Stimulated activated CD4-positive, alpha-beta T cell treated with anti-CD3 and anti-CD28 coated beads, Interleukin-1b, Interleukin-23, amount 100 ng/mL, for 4 hours (primary cell): ENCODE data around the gene SLC16A10.
"Not testable (repeated sequence)": the region's sequence is repeated elsewhere in the genome, so short reads cannot be mapped to it uniquely, and the experiment has no call there.

ENCODE experiments used
- DNase-seq, 2 donors: peaks; one replicate each; pipeline ENCODE4 v3.0.0-alpha.2; 2020; ENCODE audit warnings: low read depth in 2 of 2

SLC16A10 gene

DNA sequence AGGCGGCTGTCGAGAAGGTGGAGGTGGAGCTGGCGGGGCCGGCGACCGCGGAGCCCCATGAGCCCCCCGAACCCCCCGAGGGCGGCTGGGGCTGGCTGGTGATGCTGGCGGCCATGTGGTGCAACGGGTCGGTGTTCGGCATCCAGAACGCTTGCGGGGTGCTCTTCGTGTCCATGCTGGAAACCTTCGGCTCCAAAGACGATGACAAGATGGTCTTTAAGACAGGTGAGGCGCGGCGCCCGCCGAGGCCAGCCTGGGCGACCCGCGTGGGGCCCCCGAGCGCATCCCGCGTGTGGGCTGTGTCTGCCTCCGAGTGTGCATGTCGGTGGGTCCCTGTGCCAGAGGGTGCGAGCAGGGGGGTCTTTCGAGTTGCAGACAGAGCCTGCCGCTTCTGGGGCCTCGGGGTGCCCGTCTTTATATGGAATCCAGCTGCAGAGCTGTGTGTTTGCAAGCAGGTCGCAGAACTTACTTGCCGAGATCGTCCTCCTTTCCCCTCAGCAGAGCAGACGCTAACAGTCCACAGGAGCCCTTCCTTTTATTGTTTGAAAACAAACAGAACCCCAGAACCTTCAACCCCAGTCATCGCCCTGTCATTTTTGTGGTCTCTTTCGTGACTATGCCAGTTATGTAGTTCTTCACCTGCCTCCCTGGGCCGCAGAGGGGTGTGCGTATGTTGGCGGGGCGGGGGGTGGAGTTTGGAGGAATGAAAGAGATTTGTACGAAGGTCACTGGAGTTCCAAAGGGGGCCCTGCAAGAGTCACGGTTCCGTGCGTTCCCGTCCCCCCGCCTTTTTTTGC, 766 bp downstream of the SLC16A10 start:
- peak; percentile 42 for DNase-seq

DNA sequence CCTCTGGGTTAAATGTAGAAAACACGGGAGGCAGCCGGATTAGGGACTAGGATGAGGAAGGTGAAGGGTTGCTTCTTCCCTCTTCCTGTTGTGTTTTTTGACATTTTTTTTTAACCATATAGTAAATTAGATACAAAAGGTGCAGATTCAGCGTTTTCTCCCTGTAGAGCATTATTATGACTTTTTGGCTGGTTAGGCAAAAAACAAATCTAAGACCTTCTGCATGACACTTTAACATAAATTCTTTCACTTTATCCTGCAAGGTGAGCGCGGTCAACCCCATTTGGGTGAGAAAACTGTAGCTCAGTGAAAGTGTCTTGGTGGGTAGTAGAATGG, 1.3 kb downstream of the SLC16A10 start:
- no peak for DNase-seq

DNA sequence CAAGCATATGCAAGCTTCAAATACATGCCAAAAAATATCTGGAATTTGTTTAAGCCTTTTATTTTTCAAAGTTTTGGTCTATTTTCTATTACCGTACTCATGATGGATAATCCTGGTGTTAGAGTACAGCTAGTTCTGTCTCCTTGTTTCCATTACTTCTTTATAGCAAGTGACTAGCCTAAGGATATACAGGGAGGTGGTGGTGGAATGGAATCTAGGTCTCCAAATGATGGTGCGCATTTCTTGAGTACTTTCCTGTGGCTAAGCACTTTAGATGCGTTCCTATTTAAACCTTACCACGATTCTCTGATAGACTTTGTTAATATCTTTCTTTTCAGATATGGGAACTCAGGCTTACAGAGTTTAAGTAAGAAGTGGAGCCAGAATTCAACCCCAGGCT, 3.5 kb downstream of the SLC16A10 start:
- DNase-seq, result no peak

DNA sequence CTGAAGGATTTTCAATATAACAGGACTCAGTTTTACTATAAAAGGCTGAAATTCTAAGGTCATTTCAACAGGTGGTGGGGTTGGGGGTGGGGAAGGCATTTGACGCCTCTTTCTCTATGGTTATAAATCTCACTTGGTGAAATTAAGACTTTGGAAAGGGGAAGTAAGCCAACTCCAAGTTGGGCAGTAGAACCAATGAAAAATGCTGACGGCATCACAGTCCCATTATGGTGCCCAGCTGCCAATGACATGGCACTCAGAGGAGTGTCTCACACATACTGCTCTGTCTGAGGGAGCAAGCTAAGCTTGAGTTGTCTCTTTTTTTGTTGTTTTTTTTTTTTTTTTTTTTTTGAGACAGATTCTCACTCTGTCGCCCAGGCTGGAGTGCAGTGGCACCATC, 4.7 kb downstream of the SLC16A10 start:
- DNase-seq, result no peak

DNA sequence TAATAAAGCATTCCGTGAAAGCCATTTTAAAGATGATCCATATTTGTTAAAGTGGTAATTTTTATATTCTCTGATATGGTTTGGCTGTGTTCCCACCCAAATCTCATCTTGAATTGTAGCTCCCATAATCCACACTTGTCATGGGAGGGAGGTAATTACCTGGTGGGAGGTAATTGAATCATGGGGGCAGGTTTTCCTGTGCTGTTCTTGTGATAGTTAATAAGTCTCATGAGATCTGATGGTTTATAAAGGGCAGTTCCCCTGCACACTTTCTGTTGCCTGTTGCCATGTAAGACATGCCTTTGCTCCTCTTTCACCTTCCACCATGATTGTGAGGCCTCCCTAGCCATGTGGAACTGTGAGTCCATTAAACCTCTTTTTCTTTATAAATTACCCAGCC, 8.2 kb downstream of the SLC16A10 start:
- DNase-seq, result not testable (repeated sequence)

DNA sequence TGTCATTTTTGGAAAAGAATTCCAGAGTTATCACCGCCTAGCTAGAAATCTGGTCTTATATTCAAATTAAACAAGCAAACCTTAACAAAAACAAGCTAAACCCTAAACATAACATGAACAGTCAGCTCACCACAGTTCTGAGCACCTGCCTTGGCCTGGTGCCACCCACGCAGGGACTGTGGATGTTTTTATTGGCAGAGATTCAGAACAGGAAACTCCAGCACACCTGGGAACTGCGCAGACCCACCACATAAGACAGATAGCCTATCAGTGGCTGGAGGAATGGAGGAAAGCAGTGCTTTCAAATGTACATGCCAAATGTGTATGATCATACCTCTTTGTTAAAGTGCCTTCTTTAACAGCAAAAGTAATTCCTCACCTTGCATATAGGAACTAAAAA, 8.9 kb downstream of the SLC16A10 start:
- DNase-seq, result peak in 1 of 2 donors; percentile 27

DNA sequence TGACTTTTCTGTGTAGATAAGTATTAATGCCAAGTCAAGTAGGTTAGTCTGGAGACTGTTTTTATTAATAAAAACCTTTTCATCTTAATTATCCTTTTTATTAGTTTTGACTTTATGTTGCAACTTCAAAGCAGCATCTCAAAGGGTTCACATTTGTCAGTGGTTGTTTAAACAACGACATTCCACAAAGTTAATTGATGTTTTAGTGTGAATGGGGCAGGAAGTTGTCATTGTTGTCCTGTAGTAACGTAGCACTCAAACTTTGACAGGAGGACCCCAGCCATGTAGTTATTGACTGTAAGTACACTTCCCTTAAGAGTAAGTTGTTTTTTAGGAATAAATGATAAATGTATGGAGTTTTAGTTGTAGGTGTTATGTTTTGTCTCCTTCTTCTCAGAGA, 11.3 kb downstream of the SLC16A10 start:
- no peak for DNase-seq

DNA sequence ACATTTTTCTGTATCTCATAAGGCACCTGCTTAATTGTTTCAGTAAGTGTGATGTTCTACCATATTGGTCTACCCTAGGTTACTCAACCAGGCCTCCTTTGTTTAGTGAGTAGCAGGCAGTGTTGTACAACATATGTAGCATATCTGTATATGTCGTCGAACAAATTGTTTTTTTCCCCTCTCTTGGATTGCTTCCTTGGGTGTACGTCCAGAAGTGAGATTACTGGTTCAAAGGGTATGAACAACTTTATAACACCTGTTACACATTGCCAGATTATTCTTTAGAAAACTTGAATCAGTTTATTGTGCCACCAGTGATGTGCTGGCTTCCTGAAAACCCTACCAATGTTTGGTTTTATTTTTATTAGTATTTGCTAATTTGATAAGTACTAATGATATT, 14.7 kb downstream of the SLC16A10 start:
- DNase-seq, result no peak

DNA sequence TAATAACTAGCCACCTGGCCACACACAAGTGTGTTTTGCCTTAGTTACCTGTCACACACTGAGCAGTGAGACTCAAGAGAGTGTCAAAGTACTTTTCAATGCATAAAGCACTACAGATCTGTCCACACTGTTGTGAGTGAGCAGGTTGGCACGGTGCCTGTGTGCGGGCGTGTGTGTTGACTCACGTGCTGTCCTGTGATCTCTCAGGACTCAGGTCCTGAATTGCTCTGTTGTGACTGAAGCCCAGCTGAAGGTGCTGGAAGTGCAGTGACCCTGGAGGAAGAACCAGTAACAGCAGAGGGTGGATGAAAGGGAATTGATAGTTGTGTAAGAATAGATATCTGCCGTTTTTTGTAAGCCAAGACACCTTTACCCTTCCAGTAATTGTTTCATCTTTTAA, 18.3 kb downstream of the SLC16A10 start:
- DNase-seq, result peak; percentile 5 to 11

DNA sequence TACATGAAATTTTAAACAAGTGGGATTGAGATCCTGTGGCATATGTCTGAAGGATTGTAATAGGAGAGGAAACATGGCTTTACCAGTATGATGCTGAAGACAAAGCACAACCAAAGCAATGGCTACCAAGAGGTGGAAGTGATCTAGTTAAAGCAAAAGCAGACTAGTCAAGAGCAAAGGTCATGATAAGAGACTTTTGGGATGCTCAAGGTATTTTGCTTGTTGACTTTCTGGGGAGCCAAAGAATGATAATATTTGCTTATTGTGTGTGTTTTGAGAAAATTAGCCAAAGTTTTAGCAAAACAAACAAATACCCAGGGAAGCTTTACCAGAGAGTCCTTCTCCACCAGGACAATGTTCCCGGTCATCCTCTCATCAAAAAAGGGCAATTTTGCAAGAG, 20.3 kb downstream of the SLC16A10 start:
- no peak for DNase-seq

DNA sequence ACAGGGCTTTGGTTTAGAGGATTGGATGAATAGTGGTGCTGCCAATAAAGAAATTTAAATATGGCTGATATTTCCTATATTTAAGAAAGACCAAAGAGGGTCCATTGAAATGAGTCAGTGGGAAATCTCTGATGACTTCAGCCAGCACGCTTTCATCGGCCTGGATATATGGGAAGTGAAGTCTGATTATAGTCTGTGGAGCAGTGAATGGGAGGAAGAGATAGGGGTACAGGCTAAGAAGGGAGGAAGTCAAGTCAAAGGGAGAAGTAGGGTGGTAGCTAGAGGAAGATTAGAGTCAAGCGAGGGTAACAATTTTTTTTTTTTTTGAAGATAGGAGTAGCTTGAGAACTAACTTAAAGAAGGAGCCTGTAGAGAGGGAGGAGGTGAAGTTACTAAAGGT, 22.7 kb downstream of the SLC16A10 start:
- DNase-seq, result no peak

DNA sequence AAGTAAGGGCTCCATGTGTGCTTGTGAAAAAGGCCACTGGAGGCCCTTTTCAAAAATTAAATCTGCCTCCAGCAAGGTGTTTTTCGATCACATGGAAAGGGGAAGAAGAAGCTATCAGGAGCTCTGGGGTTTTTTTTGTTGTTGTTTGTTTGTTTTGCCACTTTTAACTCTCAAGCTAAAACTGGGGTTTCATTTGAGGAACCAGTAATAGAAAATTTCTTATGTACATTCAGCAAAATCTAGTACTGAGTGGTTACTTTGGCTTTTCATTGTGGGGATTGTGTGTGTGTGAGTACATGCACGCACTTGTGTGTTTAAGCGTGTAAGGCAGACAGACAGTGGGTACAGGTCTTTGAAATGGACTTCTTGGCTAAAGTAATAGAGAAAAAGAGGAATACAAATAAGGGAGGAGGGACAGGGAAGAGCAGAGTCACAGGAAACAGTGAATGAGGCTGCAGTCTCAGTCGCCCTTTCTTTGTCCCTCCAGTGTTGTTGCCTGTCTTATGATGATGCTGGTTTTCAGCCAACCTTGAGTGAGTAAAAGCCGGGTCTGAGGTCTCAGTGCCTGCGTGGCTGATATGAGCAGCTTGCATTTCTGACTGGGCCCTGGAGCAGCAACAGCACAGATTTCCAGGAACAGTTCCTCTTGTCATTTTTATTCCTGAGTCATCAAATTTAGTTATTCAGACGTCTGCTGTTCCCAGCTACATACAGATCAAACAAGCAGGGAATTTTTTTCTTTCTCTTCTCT, 26.2 kb downstream of the SLC16A10 start:
- peak; percentile 7 to 18 for DNase-seq

DNA sequence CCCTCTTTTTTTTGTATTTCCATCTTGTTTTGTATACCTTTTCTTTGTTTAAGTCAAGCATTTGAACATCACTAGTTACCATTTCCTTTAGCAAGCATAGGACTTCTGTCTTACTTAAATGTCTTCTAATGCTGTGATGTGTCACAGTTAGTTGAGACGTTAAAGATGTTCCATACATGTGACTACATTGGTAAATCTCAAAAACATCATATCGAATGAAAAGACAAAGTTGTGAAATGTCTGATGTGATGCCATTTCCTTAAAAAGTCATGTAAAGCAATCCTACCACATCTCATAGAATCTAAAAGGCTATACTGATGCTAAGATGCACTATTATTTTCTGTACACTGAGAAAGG, 26.8 kb downstream of the SLC16A10 start:
- DNase-seq, result no peak

DNA sequence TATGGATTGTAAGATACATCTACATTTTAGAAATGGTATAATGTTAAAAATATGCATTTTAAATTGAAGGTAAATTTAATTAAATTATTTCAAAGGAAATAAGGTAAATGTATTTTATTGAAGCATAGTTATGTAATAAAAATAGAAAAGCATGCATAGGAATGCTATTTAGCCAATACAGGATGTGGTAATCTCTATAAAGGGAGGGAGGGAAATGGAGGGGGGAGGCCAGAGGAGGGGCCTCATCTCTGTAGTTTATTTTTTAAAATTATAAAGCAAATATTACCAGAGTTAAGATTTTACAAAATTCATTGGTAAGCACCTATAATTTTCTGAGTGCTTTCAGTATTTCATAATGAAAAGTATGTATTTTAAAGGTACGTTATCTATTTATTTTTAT, 27.2 kb downstream of the SLC16A10 start:
- no peak for DNase-seq

DNA sequence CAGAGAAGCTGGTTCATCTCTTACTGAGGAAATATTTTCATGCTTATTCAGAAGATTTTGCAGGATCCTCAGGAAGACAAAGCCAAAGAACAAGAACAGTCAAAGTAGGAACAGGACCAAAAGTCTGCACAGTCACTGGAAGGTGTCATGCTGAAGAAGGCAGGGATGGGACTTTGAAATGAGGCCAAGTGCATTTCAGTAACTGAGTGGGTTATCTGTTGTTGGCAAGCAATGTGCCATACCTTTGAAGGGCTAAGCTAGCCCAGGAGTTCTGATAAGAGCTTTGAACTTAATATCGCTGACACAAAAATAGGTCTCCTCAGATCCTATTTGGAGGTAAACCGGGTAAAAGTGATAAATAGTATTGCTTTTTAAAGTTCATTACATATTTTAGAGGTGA, 31.5 kb downstream of the SLC16A10 start:
- no peak for DNase-seq

DNA sequence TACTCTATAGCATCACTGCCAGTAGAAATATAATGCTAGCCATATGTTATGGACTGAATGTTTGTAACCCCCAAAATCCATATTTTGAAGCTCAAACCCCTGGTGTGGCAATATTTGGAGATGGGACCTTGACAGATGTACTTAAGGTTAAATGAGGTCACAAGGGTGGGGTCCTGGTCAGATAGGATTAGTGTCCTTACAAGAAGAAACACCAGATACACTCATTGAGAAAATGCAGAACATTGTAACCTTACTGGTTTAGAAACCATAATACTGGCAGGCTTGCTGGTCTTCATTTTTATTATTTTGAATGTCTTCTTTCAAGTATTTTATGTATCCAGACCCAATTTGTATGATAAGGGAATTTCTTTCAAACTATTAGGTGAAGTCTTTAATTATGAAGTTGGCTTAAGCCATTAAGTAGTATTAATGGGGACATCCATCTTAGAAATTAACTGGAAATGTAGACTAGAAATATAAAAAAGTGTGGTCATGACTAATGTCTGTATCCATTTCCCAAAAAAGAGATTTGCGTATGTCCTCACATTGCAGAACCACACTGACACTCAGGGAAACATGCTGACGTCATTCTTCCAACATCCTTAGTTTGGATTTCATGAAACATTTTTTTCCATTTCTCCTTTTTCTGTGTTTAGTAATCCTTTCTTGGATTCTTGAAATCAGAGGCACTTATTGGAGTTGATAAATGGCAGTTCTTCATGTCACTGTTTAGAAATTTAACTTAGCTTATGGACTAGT, 32.4 kb downstream of the SLC16A10 start:
- DNase-seq, result no peak

DNA sequence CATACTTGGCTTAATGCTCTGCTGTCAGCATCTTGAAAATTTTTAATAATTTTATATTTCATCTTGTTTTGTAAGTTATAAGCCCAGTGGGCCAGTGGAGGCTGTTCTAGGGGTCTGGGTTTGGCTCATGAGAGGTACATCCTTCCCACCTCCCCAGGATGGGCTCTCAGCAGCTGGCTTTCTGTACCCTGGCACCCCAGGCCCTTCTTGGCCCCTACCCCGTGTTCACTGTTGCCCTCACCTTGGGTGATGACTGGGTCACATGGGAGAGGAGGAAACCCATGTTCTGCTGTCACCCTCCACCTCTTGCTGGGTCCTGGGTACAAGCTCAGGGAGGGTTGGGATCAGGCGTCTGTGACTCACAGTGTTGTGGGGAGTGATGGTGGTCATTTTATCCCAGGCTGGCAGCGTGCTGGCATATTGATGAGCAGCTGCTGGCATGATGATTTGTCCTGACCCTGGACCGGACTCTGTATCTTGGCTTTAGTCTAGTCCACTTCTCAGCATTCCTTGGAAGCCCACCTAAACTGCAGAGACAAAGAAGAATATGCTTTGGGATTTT, 34.6 kb downstream of the SLC16A10 start:
- DNase-seq, result no peak

DNA sequence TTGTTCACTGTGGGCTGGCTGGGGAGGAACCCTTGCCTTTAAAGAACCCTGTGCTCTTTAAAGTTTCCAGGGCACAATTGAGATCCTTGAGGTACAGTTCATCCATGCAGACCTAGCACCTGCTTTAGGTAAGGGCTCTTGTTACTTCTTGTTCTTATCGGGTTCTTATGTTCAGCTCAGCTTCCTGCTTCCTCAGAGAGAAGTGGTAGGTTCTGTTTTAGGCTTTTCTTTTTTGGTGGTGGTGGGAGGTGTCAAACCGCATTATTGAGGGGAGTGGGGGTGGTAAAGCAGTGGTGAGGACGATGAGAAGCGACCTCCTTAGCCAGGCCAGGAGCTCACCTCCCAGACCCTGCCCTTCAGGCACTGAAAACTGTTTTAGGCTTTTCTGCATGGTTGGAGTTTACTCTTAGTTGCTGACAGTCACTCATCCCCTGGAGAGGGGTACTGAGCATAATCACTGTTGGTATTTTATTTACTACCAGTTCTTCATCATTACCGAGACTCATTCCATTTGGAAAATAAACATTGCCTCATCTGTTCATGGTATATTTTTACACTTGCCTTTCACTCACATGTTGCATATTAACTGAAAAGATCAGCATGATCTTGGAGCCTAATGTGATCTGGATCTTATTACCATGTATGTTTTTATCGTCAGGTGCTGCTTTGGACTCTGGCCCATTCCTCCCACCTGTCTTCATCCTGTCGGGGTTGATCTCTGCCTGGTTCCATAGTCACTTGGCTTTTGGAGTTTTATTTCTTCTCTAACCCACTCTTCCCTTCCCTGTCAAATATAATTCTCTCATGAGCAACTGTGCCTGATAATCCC, 35.4 kb downstream of the SLC16A10 start:
- no peak for DNase-seq

DNA sequence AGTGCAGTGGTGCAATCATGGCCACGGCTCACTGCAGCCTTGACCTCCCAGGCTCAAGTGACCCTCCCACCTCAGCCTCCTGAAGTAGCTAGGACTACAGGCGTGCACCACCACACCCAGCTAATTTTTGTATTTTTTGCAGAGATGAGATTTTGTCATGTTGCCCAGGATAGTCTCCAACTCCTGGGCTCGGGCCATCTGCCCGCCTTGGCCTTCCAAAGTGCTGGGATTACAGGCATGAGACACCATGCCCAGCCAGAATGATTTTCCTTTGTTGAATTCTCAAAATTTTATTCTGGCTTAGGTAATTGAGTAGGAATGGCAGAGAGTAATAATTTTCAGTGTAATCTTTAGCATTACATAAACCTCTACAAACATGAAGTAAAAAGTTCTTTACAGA, 37.1 kb downstream of the SLC16A10 start:
- no peak for DNase-seq

DNA sequence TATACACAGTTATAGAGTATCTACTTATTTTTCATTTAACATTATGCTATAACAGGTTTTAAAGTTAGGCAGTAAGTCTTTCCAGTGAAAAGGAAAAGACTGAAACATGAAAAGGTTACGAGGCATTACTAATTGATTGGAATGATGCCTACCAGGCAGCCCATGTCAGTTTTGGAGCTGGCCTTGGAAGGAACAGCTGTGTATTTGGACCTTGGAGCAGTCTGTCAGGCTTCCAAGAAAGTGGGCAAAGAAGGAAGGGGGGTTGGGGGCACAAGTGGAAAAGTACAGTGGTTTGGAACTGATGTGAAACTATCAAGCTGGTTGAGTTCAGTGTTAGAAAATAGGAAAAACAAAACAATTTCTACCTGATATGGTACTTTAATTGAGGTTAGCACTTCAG, 41.7 kb downstream of the SLC16A10 start:
- DNase-seq, result no peak

DNA sequence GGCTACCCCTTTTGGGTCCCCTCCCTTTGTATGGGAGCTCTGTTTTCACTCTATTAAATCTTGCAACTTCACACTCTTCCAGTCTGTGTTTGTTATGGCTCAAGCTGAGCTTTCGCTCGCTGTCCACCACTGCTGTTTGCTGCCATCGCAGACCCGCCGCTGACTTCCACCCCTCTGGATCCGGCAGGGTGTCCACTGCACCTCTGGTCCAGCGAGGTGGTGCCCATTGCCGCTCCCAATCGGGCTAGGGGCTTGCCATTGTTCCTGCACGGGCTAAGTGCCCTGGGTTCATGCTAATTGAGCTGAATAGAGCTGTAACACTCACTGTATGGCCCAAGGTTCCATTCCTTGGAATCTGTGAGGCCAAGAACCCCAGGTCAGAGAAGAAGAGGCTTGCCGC, 43.7 kb downstream of the SLC16A10 start:
- not testable (repeated sequence) for DNase-seq

DNA sequence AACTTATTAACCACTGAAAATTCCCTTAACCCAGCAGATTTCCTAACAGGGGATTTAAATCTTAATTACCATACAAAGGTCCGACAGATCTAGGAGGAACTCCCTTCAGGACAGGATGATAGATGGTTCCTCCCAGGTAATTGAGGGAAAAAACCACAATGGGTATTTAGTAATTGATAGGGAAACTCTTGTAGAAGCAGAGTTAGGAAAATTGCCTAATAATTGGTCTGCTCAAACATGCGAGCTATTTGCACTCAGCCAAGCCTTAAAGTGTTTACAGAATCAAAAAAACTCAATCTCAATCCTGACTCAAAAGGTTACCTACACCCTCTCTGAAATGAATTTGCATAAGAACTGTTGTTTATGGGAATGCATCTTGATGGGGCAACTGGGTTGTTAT, 45.4 kb downstream of the SLC16A10 start:
- DNase-seq, result not testable (repeated sequence)
